Keratinocyte (primary cell): ENCODE results near the gene GLE1.

Source experiments
- CTCF ChIP-seq, 3 experiments: IDR thresholded peaks in 1 of 3; conservative IDR thresholded peaks in 1 of 3; optimal IDR thresholded peaks in 1 of 3; 2 replicates in 2 of 3; 3 replicates in 1 of 3; pipeline versions ENCODE3 to v1.5.1; 2011; ENCODE audit warnings: low read length in 3 of 3, mild to moderate bottlenecking in 3 of 3, moderate library complexity in 2 of 3, control low read depth in 1 of 3, inconsistent platforms in 1 of 3; ENCODE audit not compliant: insufficient read depth in 2 of 3; ENCODE audit errors: extremely low read depth in 1 of 3
- EZH2 ChIP-seq: IDR thresholded peaks from one replicate; pipeline ENCODE4 v1.6.1; 2012; ENCODE audit warnings: inconsistent platforms, mild to moderate bottlenecking, low read length, moderate library complexity

GRCh38 chr9:128470560-128470959, 34.0 kb upstream of the GLE1 start:
- TF ChIP-seq CTCF (optimal IDR thresholded peaks at IDR 0.05 in 1 of 3, IDR thresholded peaks at IDR 0.05 in 1 of 3, conservative IDR thresholded peaks at IDR 0.05 in 1 of 3; ENCODE audit: extremely low read depth in 1 of 3, insufficient read depth in 2 of 3, low read length in 3 of 3) (no peak), EZH2 (no peak)
